DMS114 treated with DMSO at 0.1 percent for 48 hours (cell line): ENCODE data around the gene KHNYN.

Source experiments
- DNase-seq: peaks from one replicate; lab custom pipeline; 2025; ENCODE audit not compliant: unreplicated experiment; lab: John Stamatoyannopoulos, UW

KHNYN gene

DNA sequence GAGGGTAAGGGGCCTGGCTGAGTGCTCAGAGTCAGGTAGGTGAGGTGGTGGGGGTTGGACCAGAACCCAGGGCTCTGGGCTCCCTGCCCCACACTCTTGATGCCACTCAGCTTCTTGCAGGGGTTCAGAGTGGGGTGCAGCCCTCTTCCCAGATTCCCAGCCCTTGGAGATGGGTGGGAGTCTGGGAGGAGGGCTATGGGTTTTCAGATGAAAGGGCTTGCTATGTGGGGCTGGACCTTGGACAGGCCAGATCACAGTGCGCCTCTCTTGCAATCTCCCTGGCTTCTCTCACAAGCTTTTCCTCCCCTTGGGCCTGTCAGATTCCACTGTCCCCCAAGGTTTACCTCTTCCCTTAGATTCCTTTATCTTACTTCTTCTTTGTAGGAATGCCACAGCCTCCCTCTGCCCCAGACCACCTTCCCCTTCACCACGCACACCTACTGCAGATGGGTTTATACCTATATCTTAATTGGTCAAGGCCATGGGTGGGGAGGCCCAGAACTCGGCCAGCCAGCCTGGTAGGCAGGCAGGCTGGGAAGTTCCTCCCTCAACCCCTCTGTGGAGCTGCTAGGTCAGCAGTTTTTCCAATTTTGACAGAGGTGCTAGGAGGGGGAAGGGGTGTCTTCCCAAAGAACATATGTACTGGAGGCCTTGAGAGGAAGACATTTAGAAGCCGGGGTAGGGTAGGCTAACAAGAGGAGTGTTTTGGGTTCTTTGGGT, 29.6 kb upstream of the KHNYN start:
- DNase-seq: no peak

DNA sequence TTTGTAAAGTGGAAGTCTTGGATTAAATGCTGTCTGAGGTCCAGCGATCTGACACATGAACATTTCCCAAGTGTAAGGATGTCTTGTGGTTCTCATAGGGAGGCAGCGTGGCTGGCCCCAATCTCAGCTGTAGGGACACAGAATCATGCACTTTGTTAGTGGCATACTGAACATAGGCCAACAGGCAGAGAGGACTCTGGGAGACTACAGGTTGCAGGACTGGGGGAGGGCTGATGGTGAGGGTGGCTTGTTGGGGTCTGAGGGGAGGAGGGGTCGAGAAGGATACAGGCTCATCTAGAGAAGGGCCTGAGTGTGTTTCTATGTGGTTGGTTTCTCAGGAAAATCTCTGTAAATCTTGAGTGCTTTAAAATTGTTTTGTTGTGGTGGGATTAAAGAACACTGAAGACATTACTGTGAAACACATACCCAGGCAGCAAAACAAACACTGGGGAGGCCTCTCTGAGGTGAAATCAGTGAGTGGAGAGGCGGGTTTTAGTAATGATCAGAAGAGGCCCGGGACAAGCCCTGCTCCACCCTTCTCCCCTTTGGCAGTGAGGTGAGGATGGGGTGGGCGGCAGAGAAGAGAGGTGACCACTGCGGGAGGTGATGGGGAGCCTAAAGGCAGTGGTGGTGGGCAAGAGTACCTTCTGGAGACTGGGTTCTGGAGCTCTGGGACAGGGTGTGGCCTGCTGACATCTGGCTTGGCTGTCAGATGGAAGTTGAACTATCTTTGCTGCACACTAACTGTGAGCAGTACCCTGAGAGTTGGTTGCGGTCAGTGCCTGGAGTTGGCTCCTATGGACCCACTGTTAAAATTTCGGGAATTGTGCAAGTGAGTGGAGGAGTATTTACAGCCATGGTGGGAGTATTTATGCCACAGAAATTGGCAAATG, 27.7 kb upstream of the KHNYN start:
- no peak for DNase-seq

- no peak for DNase-seq
Observed at GRCh38 chr14:24403294-24403998, 26.3 kb upstream of the KHNYN start.

GRCh38 chr14:24404814-24405213, 24.9 kb upstream of the KHNYN start:
- no peak for DNase-seq

GRCh38 chr14:24406416-24406815, 23.3 kb upstream of the KHNYN start:
- no peak for DNase-seq

DNA sequence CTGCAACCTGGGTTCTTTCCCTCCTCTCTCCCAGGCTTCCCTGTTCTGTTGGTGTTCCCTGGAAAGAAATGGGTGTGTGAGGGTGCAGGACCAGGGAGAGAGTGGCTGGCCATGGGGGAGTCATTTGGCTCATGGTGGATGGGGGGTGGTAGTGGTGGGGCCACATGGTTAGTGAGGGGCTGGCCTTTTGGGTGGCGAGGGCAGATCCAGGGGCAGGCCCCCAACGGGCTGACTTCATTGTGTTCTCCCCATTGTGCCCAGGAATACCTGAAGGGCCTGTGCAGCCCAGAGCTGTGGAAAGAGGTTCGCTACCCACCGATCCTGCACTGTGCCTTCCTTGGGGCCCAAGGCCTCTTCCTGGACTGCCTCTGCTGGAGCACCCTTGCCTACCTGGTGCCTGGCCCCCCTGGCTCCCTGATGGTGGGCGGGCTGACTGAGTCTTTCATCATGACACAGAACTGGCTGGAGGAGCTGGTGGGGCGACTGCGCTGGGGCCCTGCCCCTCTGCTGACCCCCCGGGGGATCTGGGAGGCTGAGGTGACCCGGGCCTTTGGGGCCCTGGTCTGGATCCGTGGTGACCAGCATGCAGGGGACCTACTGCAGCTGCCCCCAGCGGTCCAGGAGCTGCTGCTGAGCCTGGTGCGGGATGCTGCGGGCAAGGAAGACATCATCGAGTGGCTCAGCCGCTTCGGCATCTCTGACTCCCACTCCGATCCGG, 22.0 kb upstream of the KHNYN start:
- no peak for DNase-seq

GRCh38 chr14:24408764-24409163, 21.0 kb upstream of the KHNYN start:
- DNase-seq: no peak

DNA sequence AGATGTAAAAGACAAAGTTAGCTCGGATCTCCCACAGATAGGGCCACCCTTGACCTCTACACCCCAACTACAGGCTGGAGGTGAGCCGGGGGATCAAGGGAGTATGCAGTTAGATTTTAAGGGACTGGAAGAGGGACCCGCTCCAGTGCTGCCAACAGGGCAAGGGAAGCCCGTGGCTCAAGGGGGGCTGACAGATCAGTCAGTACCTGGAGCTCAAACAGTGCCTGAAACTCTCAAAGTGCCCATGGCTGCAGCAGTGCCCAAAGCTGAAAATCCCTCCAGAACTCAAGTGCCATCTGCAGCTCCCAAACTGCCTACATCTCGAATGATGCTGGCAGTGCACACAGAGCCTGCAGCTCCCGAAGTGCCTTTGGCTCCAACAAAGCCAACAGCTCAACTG, 20.6 kb upstream of the KHNYN start:
- DNase-seq: no peak

DNA sequence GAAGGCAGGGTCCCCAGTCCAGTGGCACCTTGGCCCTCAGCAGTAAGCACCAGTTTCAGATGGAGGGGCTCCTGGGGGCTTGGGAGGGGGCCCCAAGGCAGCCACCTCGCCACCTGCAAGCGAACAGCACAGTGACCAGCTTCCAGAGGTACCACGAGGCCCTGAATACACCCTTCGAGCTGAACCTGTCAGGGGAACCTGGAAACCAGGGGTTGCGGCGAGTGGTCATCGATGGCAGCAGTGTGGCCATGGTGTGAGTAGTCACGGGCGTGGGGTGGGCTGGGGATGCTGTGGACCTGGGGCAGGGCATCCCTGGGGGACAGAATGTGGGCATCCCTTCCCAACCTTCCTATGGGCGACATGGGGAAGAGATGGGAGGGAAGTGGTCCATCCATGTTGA, 19.8 kb upstream of the KHNYN start:
- no peak for DNase-seq

DNA sequence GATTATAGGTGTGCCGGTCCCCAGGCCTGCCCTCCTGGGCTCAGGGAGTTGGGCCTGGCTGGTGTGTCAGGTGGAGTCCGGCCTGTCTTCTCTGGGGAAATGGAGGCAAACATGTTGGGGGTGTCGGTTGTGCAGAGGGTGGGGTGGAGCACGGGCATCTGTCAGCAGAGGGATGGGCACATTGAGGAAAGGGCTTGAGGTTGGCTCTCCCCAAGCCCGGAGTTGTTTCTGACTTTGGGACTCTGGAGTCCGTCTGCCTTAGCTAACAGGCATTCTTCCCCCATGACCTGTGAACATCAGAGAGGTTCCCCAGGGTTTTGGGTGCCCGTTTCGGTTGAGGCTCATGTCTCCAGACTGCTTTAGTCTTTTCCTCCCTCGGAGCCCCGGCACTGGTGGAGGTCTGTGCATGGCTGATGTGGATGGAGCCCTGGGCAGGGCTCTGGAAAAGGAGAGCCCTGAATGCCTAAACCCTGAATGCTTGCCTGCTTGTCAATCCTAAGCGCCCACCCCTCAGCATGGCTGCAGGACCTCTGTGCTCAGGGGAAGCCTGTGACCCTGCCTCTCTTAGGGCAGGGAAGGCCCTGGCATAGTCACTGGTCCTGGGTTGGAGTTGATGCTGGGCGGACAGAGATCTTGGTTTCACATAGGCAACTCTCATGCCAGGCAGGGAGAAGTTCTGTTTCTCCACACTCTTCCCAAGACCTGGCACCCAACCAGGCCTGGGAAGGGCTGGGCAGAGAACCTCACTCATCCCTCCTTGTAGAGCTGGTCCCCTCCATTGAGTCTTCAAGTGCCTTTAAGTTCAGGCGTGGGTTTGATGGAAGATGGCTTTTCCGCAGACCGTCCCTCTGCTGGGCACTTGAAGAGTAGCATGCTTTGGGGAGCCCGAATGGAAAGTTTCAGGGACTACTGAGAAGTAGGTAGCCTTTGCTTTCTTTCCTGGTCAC, 18.0 kb upstream of the KHNYN start:
- peak; percentile 45 for DNase-seq

DNA sequence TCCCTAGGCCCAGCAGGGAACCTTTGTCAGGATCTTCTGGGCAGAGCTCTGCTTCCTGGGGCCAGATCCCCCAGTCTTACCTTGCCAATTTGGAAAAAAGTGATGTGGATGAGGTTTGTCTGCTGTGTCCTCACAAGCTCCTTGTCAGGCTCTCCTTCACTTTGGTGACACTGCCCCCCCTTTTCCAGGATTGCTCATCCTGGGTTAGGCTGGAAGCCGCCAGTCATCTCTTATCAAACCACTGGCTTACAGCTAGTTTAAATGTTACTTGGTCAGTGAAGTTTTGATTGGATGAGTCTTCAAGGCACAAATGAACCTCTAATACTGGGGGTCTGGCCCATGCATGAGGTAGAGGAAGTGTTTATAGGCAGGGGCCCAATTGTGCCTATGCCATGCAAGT, 15.7 kb upstream of the KHNYN start:
- no peak for DNase-seq

GRCh38 chr14:24414732-24415420, 14.9 kb upstream of the KHNYN start:
- no peak for DNase-seq

GRCh38 chr14:24415421-24416253, 14.1 kb upstream of the KHNYN start:
- no peak for DNase-seq

DNA sequence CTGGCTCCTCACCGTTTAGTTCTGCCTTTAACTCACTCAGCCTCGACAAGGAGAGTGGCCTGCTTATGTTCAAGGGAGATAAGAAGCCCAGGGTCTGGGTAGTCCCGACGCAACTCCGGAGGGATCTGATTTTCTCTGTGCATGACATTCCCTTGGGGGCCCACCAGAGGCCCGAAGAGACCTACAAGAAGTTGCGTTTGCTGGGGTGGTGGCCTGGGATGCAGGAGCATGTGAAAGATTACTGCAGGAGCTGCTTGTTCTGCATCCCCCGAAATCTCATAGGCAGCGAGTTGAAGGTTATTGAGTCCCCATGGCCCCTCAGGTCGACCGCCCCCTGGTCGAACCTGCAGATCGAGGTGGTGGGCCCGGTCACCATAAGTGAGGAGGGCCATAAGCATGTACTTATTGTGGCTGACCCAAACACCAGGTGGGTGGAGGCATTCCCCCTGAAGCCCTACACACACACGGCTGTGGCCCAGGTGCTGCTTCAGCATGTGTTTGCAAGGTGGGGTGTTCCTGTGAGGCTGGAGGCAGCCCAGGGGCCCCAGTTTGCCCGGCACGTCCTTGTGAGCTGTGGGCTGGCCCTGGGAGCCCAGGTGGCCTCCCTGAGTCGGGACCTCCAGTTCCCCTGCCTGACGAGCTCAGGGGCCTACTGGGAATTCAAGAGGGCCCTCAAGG, 13.4 kb upstream of the KHNYN start:
- DNase-seq: no peak

- no peak for DNase-seq
Observed at GRCh38 chr14:24416932-24417619, 12.7 kb upstream of the KHNYN start.

- no peak for DNase-seq
Observed at GRCh38 chr14:24417832-24418491, 11.8 kb upstream of the KHNYN start.

DNA sequence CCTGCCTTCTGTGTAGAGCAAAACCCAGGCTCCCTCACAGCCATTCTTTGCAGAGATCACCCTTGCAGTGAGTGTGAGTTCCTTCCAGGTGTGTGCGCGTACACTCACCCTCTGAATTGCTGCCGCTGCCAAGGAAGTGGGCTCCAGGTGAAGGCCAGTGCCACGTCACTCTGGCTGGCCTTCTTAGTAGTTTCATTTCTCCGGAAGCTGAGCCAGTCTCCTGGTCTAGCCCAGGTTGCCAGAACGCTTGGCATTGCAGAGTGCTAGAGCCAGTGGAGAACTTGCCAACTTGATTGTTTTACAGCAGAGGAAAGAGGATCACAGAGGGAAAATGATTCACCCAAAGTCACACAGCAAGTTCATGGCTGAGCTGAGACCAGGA, 11.3 kb upstream of the KHNYN start:
- DNase-seq: no peak
